Upper lobe of left lung (tissue), 4 donors: ENCODE data around the gene TMED3.

Source experiments
- CTCF ChIP-seq, 6 experiments: fragments of 450-650 bp in 4 of 6; fragments of 200-600 bp in 2 of 6; sonication (generic) in 2 of 6; IDR thresholded peaks; one replicate each; pipeline ENCODE4 v1.5.1; 2016 to 2019; ENCODE audit warnings: antibody characterized with exemption in 6 of 6
- EP300 ChIP-seq, 4 donors: sonication (generic); formaldehyde crosslinking; IDR thresholded peaks; one replicate each; pipeline ENCODE4 v1.5.1; 2017; ENCODE audit warnings: antibody characterized with exemption in 4 of 4, control low read depth in 2 of 4
- POLR2A ChIP-seq, 4 donors: fragments of 450-650 bp; IDR thresholded peaks; one replicate each; pipeline ENCODE4 v1.5.1; 2016 to 2017; ENCODE audit warnings: antibody characterized with exemption in 4 of 4, mild to moderate bottlenecking in 2 of 4

- TF ChIP-seq CTCF (IDR thresholded peaks at IDR 0.05) (no peak), POLR2A (IDR thresholded peaks at IDR 0.05) (no peak), EP300 (IDR thresholded peaks at IDR 0.05) (no peak)
These were observed 53.8 kb downstream of the TMED3 start for GRCh38 chr15:79364571-79365240.
